Measurements from ENCODE around the gene GAGE12H. TPM values are rescaled to one million over a fixed set of nuclear protein-coding genes. Genes with fewer than 3 reads are reported as not detected.
"Not testable (repeated sequence)": the region's sequence is repeated elsewhere in the genome, so short reads cannot be mapped to it uniquely, and the experiment has no call there.

GAGE12H gene
- total RNA-seq, 1 experiment from 2014 or later = not detected

GRCh38 chrX:49560542-49560941 lies 19.2 kb upstream of the GAGE12H start, which contains the start of gene GAGE12F:
Gene GAGE12F, plus strand, starts transcription at chrX:49560842. Its CDS starts 1,155 bp downstream, at chrX:49561997.
- H3K23ac ChIP-seq (ENCODE audit: insufficient read length, low read depth, low read length); H3K56ac ChIP-seq (ENCODE audit: insufficient read length, low read depth, low read length); H3K27me3 Mint-ChIP-seq (ENCODE audit: low read depth); H3K27me3 ChIP-seq (ENCODE audit: insufficient read depth, low read length); H3K4me3 Mint-ChIP-seq; H3K4me1 Mint-ChIP-seq; H4K5ac ChIP-seq (ENCODE audit: insufficient read length, low read depth, low read length); H3K9me3 Mint-ChIP-seq; H3K36me3 Mint-ChIP-seq (ENCODE audit: insufficient read depth in 1 of 3, low read depth in 3 of 3); H4K91ac ChIP-seq (ENCODE audit: insufficient read length, low read depth, low read length); H3K79me2 ChIP-seq (ENCODE audit: insufficient read depth, low read length); H3K4me1 ChIP-seq (ENCODE audit: insufficient read depth, low read length); H2BK5ac ChIP-seq (ENCODE audit: insufficient read length, low read length); H4K8ac ChIP-seq (replicated peaks; ENCODE audit: insufficient read length, low read depth, low read length); H4K20me1 ChIP-seq (ENCODE audit: control insufficient read depth, insufficient read depth, insufficient read length); H2AFZ ChIP-seq (ENCODE audit: low read length); H3K23me2 ChIP-seq (ENCODE audit: insufficient read length, low read depth, low read length, poor library complexity, severe bottlenecking); H2BK15ac ChIP-seq (ENCODE audit: low read depth, low read length); H3K18ac ChIP-seq (ENCODE audit: insufficient read length, low read depth, low read length); H2AK5ac ChIP-seq (ENCODE audit: insufficient read length, low read length); DNase-seq; H3K9me3 ChIP-seq (ENCODE audit: control insufficient read depth, low read depth, low read length); H3K27ac ChIP-seq (ENCODE audit: insufficient read length, low read depth, low read length); H3K4me2 ChIP-seq (ENCODE audit: insufficient read depth, insufficient read length, low read length); H3K79me1 ChIP-seq (ENCODE audit: insufficient read depth, low read depth, low read length, poor library complexity, severe bottlenecking); H2BK20ac ChIP-seq (ENCODE audit: low read depth, low read length, poor library complexity, severe bottlenecking); H3K27ac Mint-ChIP-seq; H3K14ac ChIP-seq (ENCODE audit: insufficient read depth, low read length); H3K9ac ChIP-seq (ENCODE audit: extremely low read depth, insufficient read length, low read length); H2BK12ac ChIP-seq (ENCODE audit: insufficient read length, low read depth, low read length); H3T11ph ChIP-seq (ENCODE audit: low read length); H2BK120ac ChIP-seq (ENCODE audit: low read depth, low read length, poor library complexity, severe bottlenecking); H3K4ac ChIP-seq (ENCODE audit: low read depth, low read length): not testable (repeated sequence)
- no CpG with 5 or more reads among the region's 16 CpGs for WGBS (ENCODE audit: extremely low coverage, insufficient read length, low lambda C conversion rate)

GRCh38 chrX:49568728-49569127 lies 11.0 kb upstream of the GAGE12H start:
- not testable (repeated sequence) for H2BK5ac ChIP-seq (ENCODE audit: insufficient read length, low read length); H3K27me3 Mint-ChIP-seq (ENCODE audit: low read depth); H2BK120ac ChIP-seq (ENCODE audit: low read depth, low read length, poor library complexity, severe bottlenecking); H3K4ac ChIP-seq (ENCODE audit: low read depth, low read length); H3T11ph ChIP-seq (ENCODE audit: low read length); H4K20me1 ChIP-seq (ENCODE audit: control insufficient read depth, insufficient read depth, insufficient read length); H3K56ac ChIP-seq (ENCODE audit: insufficient read length, low read depth, low read length); H2BK12ac ChIP-seq (ENCODE audit: insufficient read length, low read depth, low read length); H2AK5ac ChIP-seq (ENCODE audit: insufficient read length, low read length); H3K4me3 Mint-ChIP-seq; H4K5ac ChIP-seq (ENCODE audit: insufficient read length, low read depth, low read length); H3K14ac ChIP-seq (ENCODE audit: insufficient read depth, low read length); H3K9me3 Mint-ChIP-seq; H3K27me3 ChIP-seq (ENCODE audit: insufficient read depth, low read length); H4K8ac ChIP-seq (replicated peaks; ENCODE audit: insufficient read length, low read depth, low read length); H3K79me1 ChIP-seq (ENCODE audit: insufficient read depth, low read depth, low read length, poor library complexity, severe bottlenecking); H3K4me1 ChIP-seq (ENCODE audit: insufficient read depth, low read length); H3K18ac ChIP-seq (ENCODE audit: insufficient read length, low read depth, low read length); H3K9ac ChIP-seq (ENCODE audit: extremely low read depth, insufficient read length, low read length); H3K4me1 Mint-ChIP-seq; H3K4me2 ChIP-seq (ENCODE audit: insufficient read depth, insufficient read length, low read length); H2AFZ ChIP-seq (ENCODE audit: low read length); H3K9me3 ChIP-seq (ENCODE audit: control insufficient read depth, low read depth, low read length); H3K27ac Mint-ChIP-seq; DNase-seq; H3K79me2 ChIP-seq (ENCODE audit: insufficient read depth, low read length); H2BK20ac ChIP-seq (ENCODE audit: low read depth, low read length, poor library complexity, severe bottlenecking); H4K91ac ChIP-seq (ENCODE audit: insufficient read length, low read depth, low read length); H3K23ac ChIP-seq (ENCODE audit: insufficient read length, low read depth, low read length); H3K36me3 Mint-ChIP-seq (ENCODE audit: insufficient read depth in 1 of 3, low read depth in 3 of 3); H3K27ac ChIP-seq (ENCODE audit: insufficient read length, low read depth, low read length); H3K23me2 ChIP-seq (ENCODE audit: insufficient read length, low read depth, low read length, poor library complexity, severe bottlenecking); H2BK15ac ChIP-seq (ENCODE audit: low read depth, low read length)
- WGBS (ENCODE audit: extremely low coverage, insufficient read length, low lambda C conversion rate) = no CpG with 5 or more reads among the region's 11 CpGs
